ENCODE measurements around the gene VKORC1.

Gene VKORC1

DNA sequence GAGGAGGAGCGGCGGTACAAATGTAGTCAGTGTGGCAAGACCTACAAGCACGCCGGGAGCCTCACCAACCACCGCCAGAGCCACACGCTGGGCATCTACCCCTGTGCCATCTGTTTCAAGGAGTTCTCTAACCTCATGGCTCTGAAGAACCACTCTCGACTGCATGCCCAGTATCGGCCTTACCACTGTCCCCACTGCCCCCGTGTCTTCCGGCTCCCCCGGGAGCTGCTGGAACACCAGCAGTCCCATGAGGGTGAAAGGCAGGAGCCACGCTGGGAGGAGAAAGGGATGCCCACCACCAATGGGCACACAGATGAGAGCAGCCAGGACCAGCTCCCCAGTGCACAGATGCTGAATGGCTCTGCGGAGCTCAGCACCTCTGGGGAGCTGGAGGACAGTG is 17.6 kb downstream of the VKORC1 start:
- H3K36me3 ChIP-seq (ENCODE audit: control insufficient read depth in 1 of 2, insufficient read depth in 2 of 2, low read length in 2 of 2) = peaks cover 38 to 59% of the 10 kb centered on the region in 2 donors
- H3K9ac ChIP-seq (ENCODE audit: low read depth in 1 of 2, low read length in 2 of 2) = no peak overlapping the region
- no peaks in the 10 kb centered on the region for H3K27me3 ChIP-seq (ENCODE audit: control insufficient read depth in 1 of 2, insufficient read depth in 2 of 2, low read length in 2 of 2)
- no peak overlapping the region for H3K27ac ChIP-seq (ENCODE audit: low read depth, low read length)
- peaks cover 13 to 20% of the 10 kb centered on the region in 2 donors for H3K4me1 ChIP-seq (ENCODE audit: control insufficient read depth in 1 of 2, insufficient read depth in 2 of 2, low read length in 2 of 2)
- no peaks in the 10 kb centered on the region for H3K9me3 ChIP-seq (ENCODE audit: control insufficient read depth in 1 of 2, low read length in 2 of 2)
- no peak overlapping the region for H3K4me3 ChIP-seq (ENCODE audit: low read depth in 1 of 2, low read length in 2 of 2)

DNA sequence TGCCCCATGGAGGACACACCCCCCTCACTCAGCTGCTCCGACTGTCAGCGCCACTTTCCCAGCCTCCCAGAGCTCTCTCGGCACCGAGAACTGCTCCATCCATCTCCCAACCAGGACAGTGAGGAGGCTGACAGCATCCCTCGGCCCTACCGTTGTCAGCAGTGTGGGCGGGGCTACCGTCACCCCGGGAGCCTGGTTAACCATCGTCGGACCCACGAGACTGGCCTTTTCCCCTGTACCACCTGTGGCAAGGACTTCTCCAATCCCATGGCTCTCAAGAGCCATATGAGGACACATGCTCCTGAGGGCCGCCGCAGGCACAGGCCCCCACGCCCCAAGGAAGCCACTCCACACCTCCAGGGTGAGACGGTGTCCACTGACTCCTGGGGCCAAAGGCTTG is 18.3 kb downstream of the VKORC1 start:
- Histone ChIP-seq H3K9me3 (ENCODE audit: control insufficient read depth in 1 of 2, low read length in 2 of 2) (no peaks in the 10 kb centered on the region), H3K36me3 (ENCODE audit: control insufficient read depth in 1 of 2, insufficient read depth in 2 of 2, low read length in 2 of 2) (peaks cover 38 to 53% of the 10 kb centered on the region in 2 donors), H3K9ac (ENCODE audit: low read depth in 1 of 2, low read length in 2 of 2) (no peak overlapping the region), H3K4me1 (ENCODE audit: control insufficient read depth in 1 of 2, insufficient read depth in 2 of 2, low read length in 2 of 2) (peaks cover 18 to 24% of the 10 kb centered on the region in 2 donors), H3K27ac (ENCODE audit: low read depth, low read length) (no peak overlapping the region), H3K4me3 (ENCODE audit: low read depth in 1 of 2, low read length in 2 of 2) (no peak overlapping the region), H3K27me3 (ENCODE audit: control insufficient read depth in 1 of 2, insufficient read depth in 2 of 2, low read length in 2 of 2) (no peaks in the 10 kb centered on the region)

DNA sequence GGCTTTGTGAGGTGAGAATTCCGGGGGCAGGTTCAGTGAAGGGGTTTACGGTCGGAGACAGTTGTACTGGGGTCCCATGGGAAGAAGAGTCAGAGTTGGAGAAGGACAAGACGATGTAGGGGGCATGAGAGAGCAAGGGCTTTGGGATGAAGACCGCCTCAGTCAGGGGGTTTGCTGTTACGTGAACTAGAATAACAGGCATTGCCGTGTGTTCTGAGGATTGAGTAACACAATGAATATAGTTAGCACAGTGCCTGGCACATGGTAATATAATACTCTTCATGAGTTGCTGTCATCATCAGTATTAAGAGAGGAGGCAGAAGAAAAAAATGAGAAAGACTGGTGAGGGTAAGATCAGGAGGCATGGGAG is 19.8 kb downstream of the VKORC1 start:
- peaks cover 30 to 38% of the 10 kb centered on the region in 2 donors for H3K36me3 ChIP-seq (ENCODE audit: control insufficient read depth in 1 of 2, insufficient read depth in 2 of 2, low read length in 2 of 2)
- peak overlapping the region; percentile 100 for H3K4me3 ChIP-seq (ENCODE audit: low read depth in 1 of 2, low read length in 2 of 2)
- H3K9me3 ChIP-seq (ENCODE audit: control insufficient read depth in 1 of 2, low read length in 2 of 2) = no peaks in the 10 kb centered on the region
- H3K27ac ChIP-seq (ENCODE audit: low read depth, low read length) = peak overlapping the region; percentile 85
- no peaks in the 10 kb centered on the region for H3K27me3 ChIP-seq (ENCODE audit: control insufficient read depth in 1 of 2, insufficient read depth in 2 of 2, low read length in 2 of 2)
- peak overlapping the region; percentile 92 to 95 for H3K9ac ChIP-seq (ENCODE audit: low read depth in 1 of 2, low read length in 2 of 2)
- peaks cover 18 to 24% of the 10 kb centered on the region in 2 donors for H3K4me1 ChIP-seq (ENCODE audit: control insufficient read depth in 1 of 2, insufficient read depth in 2 of 2, low read length in 2 of 2)

DNA sequence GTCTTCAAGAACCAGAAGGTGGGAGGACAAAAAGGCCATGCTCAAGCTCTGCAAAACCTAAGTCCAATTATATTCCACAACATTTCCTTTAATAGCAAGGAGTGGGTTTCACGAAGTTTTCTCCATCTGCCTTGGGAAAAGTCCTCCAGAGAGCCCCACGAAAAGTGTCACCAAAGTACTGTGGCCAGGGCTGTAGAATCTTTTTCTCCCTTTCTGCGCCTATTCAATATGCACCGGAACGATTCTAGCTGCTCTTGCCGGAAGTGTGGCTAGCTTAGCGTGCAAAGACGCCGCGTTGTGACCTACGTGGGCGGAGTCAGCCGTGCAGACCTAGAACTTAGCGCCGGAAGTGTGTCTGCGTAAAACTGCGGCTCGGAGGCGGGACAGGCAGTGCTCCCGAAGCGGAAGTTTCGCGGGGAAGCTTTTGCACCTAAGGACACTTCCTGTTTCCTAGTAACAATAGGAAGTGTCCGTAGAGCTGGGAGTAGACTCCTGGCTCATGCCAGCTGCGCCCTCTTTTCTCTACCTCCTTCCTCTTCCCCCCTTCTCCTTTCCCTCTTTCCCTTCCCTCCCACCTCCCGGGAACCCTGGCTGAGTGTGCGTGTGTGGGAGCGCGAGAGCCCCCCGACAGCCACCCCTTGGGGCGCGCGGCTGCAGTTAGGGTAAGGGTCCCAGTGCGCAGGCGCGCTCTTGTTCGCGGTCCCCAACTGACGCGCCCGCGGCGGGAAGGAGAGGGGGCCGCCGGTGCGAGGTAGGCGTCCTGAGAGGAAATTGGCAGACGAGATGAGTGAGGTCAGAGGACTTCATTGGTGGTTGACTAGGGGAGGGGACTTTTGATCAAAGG is 20.4 kb downstream of the VKORC1 start, which contains the start of the genes ZNF646 and ZNF668:
Gene ZNF646, plus strand, starts transcription at position 453 of the 844 bp plus-strand sequence. CDS start 1,903 bp downstream, outside the sequence.
Gene ZNF668, minus strand, starts transcription at position 271 of the 844 bp plus-strand sequence. CDS start 9,781 bp downstream, outside the sequence.
- Histone ChIP-seq H3K9me3 (ENCODE audit: control insufficient read depth in 1 of 2, low read length in 2 of 2) (no peaks in the 10 kb centered on the region), H3K27ac (ENCODE audit: low read depth, low read length) (peak within 1 kb of the TSS; percentile 85), H3K4me1 (ENCODE audit: control insufficient read depth in 1 of 2, insufficient read depth in 2 of 2, low read length in 2 of 2) (peaks cover 18 to 24% of the 10 kb centered on the region in 2 donors), H3K27me3 (ENCODE audit: control insufficient read depth in 1 of 2, insufficient read depth in 2 of 2, low read length in 2 of 2) (no peaks in the 10 kb centered on the region), H3K4me3 (ENCODE audit: low read depth in 1 of 2, low read length in 2 of 2) (peak within 1 kb of the TSS; percentile 100), H3K9ac (ENCODE audit: low read depth in 1 of 2, low read length in 2 of 2) (peak within 1 kb of the TSS; percentile 92 to 95), H3K36me3 (ENCODE audit: control insufficient read depth in 1 of 2, insufficient read depth in 2 of 2, low read length in 2 of 2) (peaks cover 30 to 32% of the 10 kb centered on the region in 2 donors)

DNA sequence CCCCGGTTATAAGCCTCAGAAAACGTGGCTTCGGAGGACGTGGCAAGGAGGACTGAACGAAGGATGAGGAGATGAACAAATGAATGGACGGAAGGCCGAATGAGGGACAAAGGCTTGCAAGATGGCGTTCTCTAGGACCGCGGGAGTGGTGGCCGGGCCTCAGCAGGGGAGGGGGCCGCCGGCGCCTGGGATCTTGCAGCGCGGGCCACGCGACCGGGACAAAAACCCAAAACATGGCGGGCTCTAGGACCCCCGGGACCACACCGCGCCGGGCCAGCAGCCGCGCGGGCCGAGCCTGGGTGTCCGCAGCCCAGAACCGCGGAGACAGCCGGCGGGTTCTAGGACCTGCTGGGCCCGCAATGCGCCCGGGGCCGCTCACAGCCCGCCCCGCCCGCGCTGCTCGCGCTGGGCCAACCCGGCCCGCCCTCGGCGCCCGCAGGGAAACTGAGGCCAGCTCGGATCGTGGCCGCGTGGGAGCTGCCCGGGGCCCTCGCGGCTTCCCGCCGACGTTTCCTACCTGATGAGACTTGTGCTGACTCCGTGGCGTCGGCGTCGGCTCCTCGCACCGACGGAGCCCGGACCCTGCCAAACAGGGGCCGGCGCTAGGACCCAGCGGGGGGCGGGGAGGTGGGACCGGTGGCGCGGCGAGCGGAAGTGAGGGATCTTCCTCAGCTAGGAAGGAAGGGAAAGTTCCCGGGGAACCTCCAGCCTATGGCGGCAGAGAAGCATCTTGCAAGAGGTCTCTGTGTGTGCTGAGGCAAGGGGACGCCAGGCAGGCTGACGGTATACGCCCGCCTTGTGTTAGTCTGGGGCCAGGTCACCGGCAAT is 21.2 kb downstream of the VKORC1 start:
- Histone ChIP-seq H3K36me3 (ENCODE audit: control insufficient read depth in 1 of 2, insufficient read depth in 2 of 2, low read length in 2 of 2) (peaks cover 22 to 24% of the 10 kb centered on the region in 2 donors), H3K27ac (ENCODE audit: low read depth, low read length) (peak overlapping the region; percentile 82), H3K27me3 (ENCODE audit: control insufficient read depth in 1 of 2, insufficient read depth in 2 of 2, low read length in 2 of 2) (no peaks in the 10 kb centered on the region), H3K9ac (ENCODE audit: low read depth in 1 of 2, low read length in 2 of 2) (peak overlapping the region; percentile 92 to 95), H3K4me3 (ENCODE audit: low read depth in 1 of 2, low read length in 2 of 2) (peak overlapping the region; percentile 100), H3K9me3 (ENCODE audit: control insufficient read depth in 1 of 2, low read length in 2 of 2) (no peaks in the 10 kb centered on the region), H3K4me1 (ENCODE audit: control insufficient read depth in 1 of 2, insufficient read depth in 2 of 2, low read length in 2 of 2) (peaks cover 18 to 24% of the 10 kb centered on the region in 2 donors)

DNA sequence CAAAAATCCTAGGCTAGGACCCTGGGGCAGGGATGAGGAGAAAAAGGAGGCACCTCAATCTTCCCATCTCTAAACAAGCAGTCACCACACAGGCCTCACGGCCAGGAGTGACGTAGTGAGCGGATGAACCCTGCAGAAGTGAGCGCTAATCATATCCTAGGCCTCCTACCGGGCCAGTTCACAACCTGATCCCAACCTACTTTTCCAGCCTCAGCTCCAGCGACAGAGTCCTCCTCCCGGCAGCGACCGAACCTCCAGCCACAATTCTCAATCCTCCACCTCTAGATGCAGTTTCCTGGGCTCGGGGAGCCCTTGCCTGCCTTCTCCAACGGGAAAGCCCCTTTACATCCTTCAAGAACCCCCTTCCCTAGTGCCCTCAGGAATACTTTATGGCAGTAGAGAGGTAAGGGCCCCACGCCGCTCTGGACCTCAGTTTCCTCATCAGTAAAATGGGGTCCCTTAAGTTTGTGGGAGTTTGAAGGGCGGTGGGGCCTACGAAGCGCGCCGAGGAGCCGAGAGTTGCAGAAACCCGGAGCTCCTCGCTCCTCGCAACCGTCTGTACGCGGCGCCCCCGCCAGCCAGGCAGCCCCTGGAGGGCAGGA is 22.0 kb downstream of the VKORC1 start:
- peaks cover 15 to 17% of the 10 kb centered on the region in 2 donors for H3K36me3 ChIP-seq (ENCODE audit: control insufficient read depth in 1 of 2, insufficient read depth in 2 of 2, low read length in 2 of 2)
- peak overlapping the region; percentile 92 to 95 for H3K9ac ChIP-seq (ENCODE audit: low read depth in 1 of 2, low read length in 2 of 2)
- peaks cover 18 to 24% of the 10 kb centered on the region in 2 donors for H3K4me1 ChIP-seq (ENCODE audit: control insufficient read depth in 1 of 2, insufficient read depth in 2 of 2, low read length in 2 of 2)
- no peaks in the 10 kb centered on the region for H3K27me3 ChIP-seq (ENCODE audit: control insufficient read depth in 1 of 2, insufficient read depth in 2 of 2, low read length in 2 of 2)
- H3K27ac ChIP-seq (ENCODE audit: low read depth, low read length) = no peak overlapping the region
- H3K4me3 ChIP-seq (ENCODE audit: low read depth in 1 of 2, low read length in 2 of 2) = peak overlapping the region; percentile 100
- H3K9me3 ChIP-seq (ENCODE audit: control insufficient read depth in 1 of 2, low read length in 2 of 2) = no peaks in the 10 kb centered on the region

DNA sequence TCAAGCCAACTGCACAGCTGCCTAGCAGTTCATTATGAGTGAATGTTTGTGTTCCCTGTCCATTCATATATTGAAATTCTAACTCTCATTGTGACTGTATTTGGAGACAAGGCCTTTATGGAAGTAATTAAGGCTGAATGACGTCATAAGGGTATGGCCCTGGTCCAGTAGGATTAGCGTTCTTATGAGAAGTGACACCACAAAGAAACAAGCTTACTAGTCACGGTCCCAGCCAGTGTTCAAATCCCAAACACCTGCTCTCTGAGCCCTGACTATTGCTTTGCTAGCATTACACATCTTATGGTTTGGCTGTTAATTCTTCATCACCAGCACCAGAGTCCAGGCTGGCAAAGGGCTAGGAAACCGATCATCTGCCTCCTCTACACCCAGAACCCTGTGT is 22.7 kb downstream of the VKORC1 start:
- Histone ChIP-seq H3K27me3 (ENCODE audit: control insufficient read depth in 1 of 2, insufficient read depth in 2 of 2, low read length in 2 of 2) (no peaks in the 10 kb centered on the region), H3K4me1 (ENCODE audit: control insufficient read depth in 1 of 2, insufficient read depth in 2 of 2, low read length in 2 of 2) (peaks cover 18 to 24% of the 10 kb centered on the region in 2 donors), H3K36me3 (ENCODE audit: control insufficient read depth in 1 of 2, insufficient read depth in 2 of 2, low read length in 2 of 2) (peaks cover 9% of the 10 kb centered on the region in 2 donors), H3K9ac (ENCODE audit: low read depth in 1 of 2, low read length in 2 of 2) (peak overlapping the region; percentile 92 to 95), H3K4me3 (ENCODE audit: low read depth in 1 of 2, low read length in 2 of 2) (peak overlapping the region; percentile 100), H3K9me3 (ENCODE audit: control insufficient read depth in 1 of 2, low read length in 2 of 2) (no peaks in the 10 kb centered on the region), H3K27ac (ENCODE audit: low read depth, low read length) (no peak overlapping the region)

DNA sequence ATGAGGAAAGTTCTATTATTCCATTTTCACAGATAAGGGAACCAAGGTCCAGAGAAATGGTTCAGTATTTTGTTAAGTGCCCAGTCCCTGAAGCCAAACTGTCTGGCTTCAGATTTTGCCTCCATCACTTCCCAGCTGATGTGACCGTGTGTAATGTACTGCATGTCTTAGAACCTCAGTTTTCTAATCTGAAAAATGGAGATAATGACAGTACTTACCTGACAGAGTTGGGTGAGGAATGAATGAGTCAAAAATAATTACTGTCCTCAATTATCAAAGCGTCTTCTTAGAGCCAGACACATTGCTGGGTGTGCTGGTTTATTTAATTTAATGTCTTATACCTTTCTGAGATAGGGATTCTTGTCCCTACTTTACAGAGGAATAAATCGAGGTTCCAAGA is 27.3 kb downstream of the VKORC1 start:
- Histone ChIP-seq H3K4me1 (ENCODE audit: control insufficient read depth in 1 of 2, insufficient read depth in 2 of 2, low read length in 2 of 2) (peaks cover 16 to 20% of the 10 kb centered on the region in 2 donors), H3K9ac (ENCODE audit: low read depth in 1 of 2, low read length in 2 of 2) (no peak overlapping the region), H3K27ac (ENCODE audit: low read depth, low read length) (no peak overlapping the region)

DNA sequence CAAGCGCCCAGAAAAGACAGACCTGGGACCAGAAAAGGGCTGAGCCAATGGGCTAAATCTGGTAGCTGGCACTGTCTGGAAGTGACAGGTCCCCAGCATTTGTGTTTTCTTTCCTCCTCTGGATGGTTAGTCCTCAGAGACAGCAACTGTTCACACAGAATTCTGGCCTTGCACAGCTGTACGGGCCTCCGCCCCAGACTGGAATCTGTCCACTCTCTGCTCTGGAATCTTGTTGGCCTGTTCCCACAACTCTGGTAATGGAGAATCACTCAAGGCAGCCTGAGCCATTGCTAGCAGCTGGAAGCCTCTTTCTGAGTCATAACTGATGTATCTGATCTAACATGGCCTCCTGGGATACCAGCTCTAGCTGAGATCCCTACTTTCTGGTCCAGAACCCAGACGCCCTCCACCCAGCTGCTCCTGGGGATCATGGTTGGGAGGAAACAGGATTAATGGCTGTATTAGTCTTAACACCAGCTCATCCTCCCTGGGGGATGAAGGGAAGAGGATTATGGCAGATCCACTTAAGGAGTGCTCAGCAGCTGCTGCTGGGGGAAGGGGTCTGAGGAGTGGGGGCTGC is 29.6 kb downstream of the VKORC1 start:
- no peak overlapping the region for H3K4me3 ChIP-seq (ENCODE audit: low read depth in 1 of 2, low read length in 2 of 2)
- H3K9me3 ChIP-seq (ENCODE audit: control insufficient read depth in 1 of 2, low read length in 2 of 2) = no peaks in the 10 kb centered on the region
- peaks cover 0 to 21% of the 10 kb centered on the region in 2 donors for H3K36me3 ChIP-seq (ENCODE audit: control insufficient read depth in 1 of 2, insufficient read depth in 2 of 2, low read length in 2 of 2)
- no peak overlapping the region for H3K9ac ChIP-seq (ENCODE audit: low read depth in 1 of 2, low read length in 2 of 2)
- H3K4me1 ChIP-seq (ENCODE audit: control insufficient read depth in 1 of 2, insufficient read depth in 2 of 2, low read length in 2 of 2) = peaks cover 8 to 11% of the 10 kb centered on the region in 2 donors
- H3K27ac ChIP-seq (ENCODE audit: low read depth, low read length) = peak overlapping the region; percentile 13
- H3K27me3 ChIP-seq (ENCODE audit: control insufficient read depth in 1 of 2, insufficient read depth in 2 of 2, low read length in 2 of 2) = no peaks in the 10 kb centered on the region

More for the DNA sequence above, 27.3 kb downstream of the VKORC1 start:
- H3K27me3 ChIP-seq (ENCODE audit: control insufficient read depth in 1 of 2, insufficient read depth in 2 of 2, low read length in 2 of 2) = no peaks in the 10 kb centered on the region
- H3K9me3 ChIP-seq (ENCODE audit: control insufficient read depth in 1 of 2, low read length in 2 of 2) = no peaks in the 10 kb centered on the region
- H3K36me3 ChIP-seq (ENCODE audit: control insufficient read depth in 1 of 2, insufficient read depth in 2 of 2, low read length in 2 of 2) = peaks cover 0 to 7% of the 10 kb centered on the region in 2 donors
- no peak overlapping the region for H3K4me3 ChIP-seq (ENCODE audit: low read depth in 1 of 2, low read length in 2 of 2)
